ENCODE measurements around the gene HCN2.
"Not testable (repeated sequence)": the region's sequence is repeated elsewhere in the genome, so short reads cannot be mapped to it uniquely, and the experiment has no call there.

HCN2 gene

GRCh38 chr19:572140-572742, 17.4 kb upstream of the HCN2 start, which contains the start of gene BSG:
BSG (plus strand) TSS chr19:572596; CDS start chr19:572635, 39 bp downstream.
- peak; percentile 98 for DNase-seq

- no peak for DNase-seq
Observed at GRCh38 chr19:572743-573518, 16.8 kb upstream of the HCN2 start.

- DNase-seq = no peak
Observed at GRCh38 chr19:573519-573825, 16.2 kb upstream of the HCN2 start.

- no peak for DNase-seq
Observed at GRCh38 chr19:574658-575526, 14.8 kb upstream of the HCN2 start.

- no peak for DNase-seq
Observed at GRCh38 chr19:575527-576506, 13.9 kb upstream of the HCN2 start.

GRCh38 chr19:576768-577438, 12.8 kb upstream of the HCN2 start:
- DNase-seq = no peak

- DNase-seq = no peak
Observed at GRCh38 chr19:577439-578392, 12.0 kb upstream of the HCN2 start.

- no peak for DNase-seq
Observed at GRCh38 chr19:579111-579841, 10.4 kb upstream of the HCN2 start.

- DNase-seq = no peak
Observed at GRCh38 chr19:579842-580155, 9.9 kb upstream of the HCN2 start.

GRCh38 chr19:580274-580835, 9.3 kb upstream of the HCN2 start:
- DNase-seq = no peak

GRCh38 chr19:581399-582111, 8.1 kb upstream of the HCN2 start:
- no peak for DNase-seq

- no peak for DNase-seq
Observed at GRCh38 chr19:582497-583197, 7.0 kb upstream of the HCN2 start.

GRCh38 chr19:583198-583967, 6.3 kb upstream of the HCN2 start:
- DNase-seq = no peak

GRCh38 chr19:583968-584239, 5.8 kb upstream of the HCN2 start:
- DNase-seq = no peak

- peak; percentile 74 for DNase-seq
Observed at GRCh38 chr19:584240-585001, 5.3 kb upstream of the HCN2 start.

GRCh38 chr19:585146-585545, 4.5 kb upstream of the HCN2 start:
- DNase-seq = not testable (repeated sequence)

- DNase-seq = no peak
Observed at GRCh38 chr19:585551-586110, 4.0 kb upstream of the HCN2 start.
